SK-N-SH treated with all-trans-retinoic acid at 6 μM for 48 hours (cell line): ENCODE measurements around the gene GRIN1.

Source experiments
- ATAC-seq: fragments of 200-7000 bp; cut with Tn5 transposase; 3 replicates; pipeline ENCODE4 v1.9.1; 2020; ENCODE audit warnings: mild to moderate bottlenecking, moderate library complexity
- ARNTL ChIP-seq: fragments of 450-650 bp; formaldehyde crosslinking; IDR thresholded peaks from 2 replicates; pipeline ENCODE4 v1.5.0; 2020; ENCODE audit warnings: low read depth, mild to moderate bottlenecking, moderate library complexity, borderline replicate concordance
- BACH2 ChIP-seq: fragments of 250-450 bp; sonication (Bioruptor Pico); IDR thresholded peaks from 2 replicates; pipeline ENCODE4 v1.9.0; 2021; ENCODE audit warnings: mild to moderate bottlenecking, borderline replicate concordance
- CREB5 ChIP-seq: fragments of 250-450 bp; sonication (Bioruptor Pico); IDR thresholded peaks from 2 replicates; pipeline ENCODE4 v1.5.1; 2020; ENCODE audit warnings: low read depth, mild to moderate bottlenecking, moderate library complexity
- CSDC2 ChIP-seq: fragments of 250-450 bp; sonication (Bioruptor Pico); IDR thresholded peaks from 2 replicates; pipeline ENCODE4 v1.5.0; 2020; ENCODE audit warnings: mild to moderate bottlenecking, moderate library complexity
- CSRNP3 ChIP-seq: fragments of 250-450 bp; sonication (Bioruptor Pico); IDR thresholded peaks from 2 replicates; pipeline ENCODE4 v1.5.1; 2021; ENCODE audit warnings: mild to moderate bottlenecking, moderate library complexity
- ESRRG ChIP-seq: fragments of 250-450 bp; sonication (Bioruptor Pico); IDR thresholded peaks from 2 replicates; pipeline ENCODE4 v1.6.1; 2021; ENCODE audit warnings: mild to moderate bottlenecking
- GLIS3 ChIP-seq: fragments of 250-450 bp; sonication (Bioruptor Pico); IDR thresholded peaks from 2 replicates; pipeline ENCODE4 v1.5.0; 2020; ENCODE audit warnings: mild to moderate bottlenecking, moderate library complexity
- ISL1 ChIP-seq: fragments of 250-450 bp; sonication (Bioruptor Pico); IDR thresholded peaks from 2 replicates; pipeline ENCODE4 v2.1.2; 2022; ENCODE audit warnings: mild to moderate bottlenecking, moderate library complexity
- OSR1 ChIP-seq: fragments of 250-450 bp; sonication (Bioruptor Pico); IDR thresholded peaks from 2 replicates; pipeline ENCODE4 v1.8.0; 2022; ENCODE audit warnings: moderate library complexity, mild to moderate bottlenecking, inconsistent platforms
- PATZ1 ChIP-seq: fragments of 250-450 bp; sonication (Bioruptor Pico); IDR thresholded peaks from 2 replicates; pipeline ENCODE4 v1.8.0; 2020; ENCODE audit warnings: mild to moderate bottlenecking, moderate library complexity, borderline replicate concordance
- POU6F1 ChIP-seq: fragments of 250-450 bp; sonication (Bioruptor Pico); IDR thresholded peaks from 2 replicates; pipeline ENCODE4 v1.8.0; 2021; ENCODE audit warnings: low read depth, mild to moderate bottlenecking, moderate library complexity, borderline replicate concordance
- PPARA ChIP-seq: fragments of 250-450 bp; sonication (Bioruptor Pico); IDR thresholded peaks from 2 replicates; pipeline ENCODE4 v1.5.0; 2020; ENCODE audit warnings: mild to moderate bottlenecking, borderline replicate concordance
- RARB ChIP-seq: fragments of 250-450 bp; sonication (Bioruptor Pico); IDR thresholded peaks from 2 replicates; pipeline ENCODE4 v1.8.0; 2021; ENCODE audit warnings: mild to moderate bottlenecking, moderate library complexity
- SNAI2 ChIP-seq: fragments of 250-450 bp; sonication (Bioruptor Pico); IDR thresholded peaks from 2 replicates; pipeline ENCODE4 v1.5.0; 2020; ENCODE audit warnings: mild to moderate bottlenecking, moderate library complexity
- TCF4 ChIP-seq: fragments of 250-450 bp; sonication (Bioruptor Pico); IDR thresholded peaks from 2 replicates; pipeline ENCODE4 v1.8.0; 2021; ENCODE audit warnings: mild to moderate bottlenecking, moderate library complexity, borderline replicate concordance
- ZC3H10 ChIP-seq: fragments of 250-450 bp; sonication (Bioruptor Pico); IDR thresholded peaks from 2 replicates; pipeline ENCODE4 v1.5.1; 2021; ENCODE audit warnings: mild to moderate bottlenecking, moderate library complexity
- ZNF565 ChIP-seq: fragments of 450-650 bp; formaldehyde crosslinking; conservative IDR thresholded peaks from 2 replicates; pipeline ENCODE4 v1.5.0; 2020; ENCODE audit warnings: low read depth, mild to moderate bottlenecking, moderate library complexity
- ZNF70 ChIP-seq: fragments of 450-650 bp; formaldehyde crosslinking; IDR thresholded peaks from 2 replicates; pipeline ENCODE4 v1.5.0; 2020; ENCODE audit warnings: mild to moderate bottlenecking, moderate library complexity
- ZNF8 ChIP-seq: fragments of 450-650 bp; formaldehyde crosslinking; IDR thresholded peaks from 2 replicates; pipeline ENCODE4 v1.5.0; 2020; ENCODE audit warnings: mild to moderate bottlenecking, moderate library complexity

GRIN1 gene

GRCh38 chr9:137095664-137096517 lies 43.1 kb upstream of the GRIN1 start:
- ATAC-seq, result peak; percentile 32; the same call in 1 of the 3 replicates
- no peak for TF ChIP-seq ZNF8 (CRISPR knock-in tag)
- no peak for TF ChIP-seq PATZ1 (CRISPR knock-in tag)

GRCh38 chr9:137096785-137097546 lies 42.0 kb upstream of the GRIN1 start:
- no peak for ATAC-seq

More at GRCh38 chr9:137096785-137097546, 42.0 kb upstream of the GRIN1 start:
- TF ChIP-seq SNAI2 (CRISPR knock-in tag) (no peak), ARNTL (CRISPR knock-in tag) (no peak), GLIS3 (no peak), TCF4 (no peak), ESRRG (no peak), CSDC2 (CRISPR knock-in tag) (no peak), BACH2 (CRISPR knock-in tag) (no peak), CSRNP3 (CRISPR knock-in tag) (no peak), ZC3H10 (CRISPR knock-in tag) (no peak), POU6F1 (no peak), ZNF565 (no peak), PPARA (CRISPR knock-in tag) (no peak), PATZ1 (CRISPR knock-in tag) (no peak), ZNF8 (CRISPR knock-in tag) (no peak), ZNF70 (CRISPR knock-in tag) (no peak), ISL1 (CRISPR knock-in tag) (no peak), RARB (CRISPR knock-in tag) (no peak), OSR1 (no peak), CREB5 (CRISPR knock-in tag) (no peak)
